ENCODE measurements around the gene ADAMTS7. TPM values are rescaled to one million over a fixed set of nuclear protein-coding genes. Genes with fewer than 3 reads are reported as not detected.
A peak's percentile ranks its signal among the peaks of the same experiment; 100 is the strongest.
"Not testable (repeated sequence)": the region's sequence is repeated elsewhere in the genome, so short reads cannot be mapped to it uniquely, and the experiment has no call there.

ADAMTS7 gene
- total RNA-seq, 1 experiment from 2014 or later = 23.1 TPM

DNA sequence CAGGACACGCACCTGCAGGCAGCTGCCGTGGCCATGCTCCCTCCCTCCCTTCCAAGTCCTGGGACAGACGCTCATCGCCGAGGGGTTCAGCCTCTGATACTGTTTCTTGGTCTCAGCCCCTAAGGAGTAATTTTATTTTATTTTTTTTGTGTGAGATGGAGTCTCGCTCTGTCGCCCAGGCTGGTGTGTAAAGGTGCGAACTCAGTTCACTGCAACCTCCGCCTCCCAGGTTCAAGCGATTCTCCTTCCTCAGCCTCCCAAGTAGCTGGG lies 53.7 kb downstream of the ADAMTS7 start:
- Histone ChIP-seq H3K56ac (ENCODE audit: insufficient read length, low read depth, low read length) (no peak overlapping the region), H4K20me1 (ENCODE audit: control insufficient read depth, insufficient read depth, insufficient read length) (no peaks in the 10 kb centered on the region), H2BK20ac (ENCODE audit: low read depth, low read length, poor library complexity, severe bottlenecking) (no peak overlapping the region), H3T11ph (ENCODE audit: low read length) (no peak overlapping the region), H3K23me2 (ENCODE audit: insufficient read length, low read depth, low read length, poor library complexity, severe bottlenecking) (no peaks in the 10 kb centered on the region), H2BK12ac (ENCODE audit: insufficient read length, low read depth, low read length) (no peak overlapping the region), H2AFZ (ENCODE audit: low read length) (no peak overlapping the region), H2BK5ac (ENCODE audit: insufficient read length, low read length) (no peak overlapping the region), H3K18ac (ENCODE audit: insufficient read length, low read depth, low read length) (no peak overlapping the region), H2BK15ac (ENCODE audit: low read depth, low read length) (no peak overlapping the region), H3K27ac (ENCODE audit: insufficient read length, low read depth, low read length) (no peak overlapping the region), H3K79me2 (ENCODE audit: insufficient read depth, low read length) (no peaks in the 10 kb centered on the region), H3K23ac (ENCODE audit: insufficient read length, low read depth, low read length) (no peak overlapping the region), H3K79me1 (ENCODE audit: insufficient read depth, low read depth, low read length, poor library complexity, severe bottlenecking) (no peaks in the 10 kb centered on the region), H3K9ac (ENCODE audit: extremely low read depth, insufficient read length, low read length) (no peak overlapping the region), H3K4ac (ENCODE audit: low read depth, low read length) (no peak overlapping the region), H4K91ac (ENCODE audit: insufficient read length, low read depth, low read length) (no peak overlapping the region), H3K14ac (ENCODE audit: insufficient read depth, low read length) (no peak overlapping the region), H3K27me3 (ENCODE audit: insufficient read depth, low read length) (no peaks in the 10 kb centered on the region), H3K9me3 (ENCODE audit: control insufficient read depth, low read depth, low read length) (no peaks in the 10 kb centered on the region), H2AK5ac (ENCODE audit: insufficient read length, low read length) (no peak overlapping the region), H3K4me1 (ENCODE audit: insufficient read depth, low read length) (no peaks in the 10 kb centered on the region), H4K8ac (replicated peaks; ENCODE audit: insufficient read length, low read depth, low read length) (no peak overlapping the region), H2BK120ac (ENCODE audit: low read depth, low read length, poor library complexity, severe bottlenecking) (no peak overlapping the region), H3K4me2 (ENCODE audit: insufficient read depth, insufficient read length, low read length) (no peak overlapping the region), H4K5ac (ENCODE audit: insufficient read length, low read depth, low read length) (no peak overlapping the region)
- Mint-ChIP-seq H3K27ac (no peak overlapping the region; a peak in 1 of 7 replicates), H3K9me3 (no peaks in the 10 kb centered on the region; a peak in 1 of 5 replicates), H3K36me3 (ENCODE audit: insufficient read depth in 1 of 3, low read depth in 3 of 3) (no peaks in the 10 kb centered on the region), H3K27me3 (ENCODE audit: low read depth) (no peaks in the 10 kb centered on the region; the same call in 1 of the 2 replicates), H3K4me1 (peaks cover 2 to 3% of the 10 kb centered on the region in 2 experiments; a peak in 2 of 4 replicates), H3K4me3 (no peak overlapping the region)
- no CpG with 5 or more reads among the region's 10 CpGs for WGBS (ENCODE audit: extremely low coverage, insufficient read length, low lambda C conversion rate)
- TF ChIP-seq, protein P1, sequence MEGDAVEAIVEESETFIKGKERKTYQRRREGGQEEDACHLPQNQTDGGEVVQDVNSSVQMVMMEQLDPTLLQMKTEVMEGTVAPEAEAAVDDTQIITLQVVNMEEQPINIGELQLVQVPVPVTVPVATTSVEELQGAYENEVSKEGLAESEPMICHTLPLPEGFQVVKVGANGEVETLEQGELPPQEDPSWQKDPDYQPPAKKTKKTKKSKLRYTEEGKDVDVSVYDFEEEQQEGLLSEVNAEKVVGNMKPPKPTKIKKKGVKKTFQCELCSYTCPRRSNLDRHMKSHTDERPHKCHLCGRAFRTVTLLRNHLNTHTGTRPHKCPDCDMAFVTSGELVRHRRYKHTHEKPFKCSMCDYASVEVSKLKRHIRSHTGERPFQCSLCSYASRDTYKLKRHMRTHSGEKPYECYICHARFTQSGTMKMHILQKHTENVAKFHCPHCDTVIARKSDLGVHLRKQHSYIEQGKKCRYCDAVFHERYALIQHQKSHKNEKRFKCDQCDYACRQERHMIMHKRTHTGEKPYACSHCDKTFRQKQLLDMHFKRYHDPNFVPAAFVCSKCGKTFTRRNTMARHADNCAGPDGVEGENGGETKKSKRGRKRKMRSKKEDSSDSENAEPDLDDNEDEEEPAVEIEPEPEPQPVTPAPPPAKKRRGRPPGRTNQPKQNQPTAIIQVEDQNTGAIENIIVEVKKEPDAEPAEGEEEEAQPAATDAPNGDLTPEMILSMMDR (conservative IDR thresholded peaks at IDR 0.05) = no peak
- no peak for DNase-seq

DNA sequence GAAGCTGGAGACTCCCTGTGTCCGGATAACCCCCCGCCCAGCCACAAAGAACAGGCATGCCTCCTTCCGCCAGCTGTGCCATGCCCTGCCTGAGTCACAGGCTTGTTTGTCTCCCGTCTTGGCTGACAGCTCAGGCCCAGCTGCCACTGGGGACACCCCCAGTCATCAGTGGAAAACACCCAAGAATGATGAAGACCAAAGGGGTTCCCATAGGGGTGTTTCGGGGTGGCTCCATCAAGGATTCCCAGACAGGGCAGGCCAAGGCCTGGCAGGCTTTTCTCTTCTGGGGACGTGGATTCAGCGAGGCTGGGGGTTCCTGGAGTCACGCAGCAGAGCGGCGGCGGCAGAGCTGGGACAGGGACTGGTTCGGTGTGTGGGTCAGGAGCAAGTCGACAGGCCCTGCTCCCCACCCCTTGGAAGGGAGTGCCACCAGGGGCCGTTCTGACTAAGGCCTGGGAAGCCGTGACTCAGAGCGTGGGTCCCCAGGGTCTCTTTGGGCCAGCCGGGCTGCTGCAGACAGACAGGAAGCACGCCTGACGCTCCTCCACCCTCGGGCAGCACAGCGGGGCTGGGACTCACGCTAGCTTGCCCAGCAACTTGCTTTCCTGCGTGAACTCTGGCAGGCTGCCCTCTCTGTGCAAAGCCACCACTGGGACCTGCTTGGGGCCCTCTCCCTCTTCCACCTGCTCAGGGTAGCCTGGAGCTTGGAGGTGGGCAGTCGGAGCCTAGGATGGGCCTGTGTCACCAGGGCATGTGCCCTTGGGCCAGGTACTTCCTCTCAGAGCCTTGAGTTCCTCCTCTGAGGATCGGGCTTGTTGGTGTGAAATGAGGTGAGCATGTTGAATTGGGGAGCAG lies 54.3 kb downstream of the ADAMTS7 start:
- not testable (repeated sequence) for H3K9ac ChIP-seq (ENCODE audit: extremely low read depth, insufficient read length, low read length); H2AK5ac ChIP-seq (ENCODE audit: insufficient read length, low read length); H3K79me2 ChIP-seq (ENCODE audit: insufficient read depth, low read length); H2AFZ ChIP-seq (ENCODE audit: low read length); H3K79me1 ChIP-seq (ENCODE audit: insufficient read depth, low read depth, low read length, poor library complexity, severe bottlenecking); H3K36me3 Mint-ChIP-seq (ENCODE audit: insufficient read depth in 1 of 3, low read depth in 3 of 3); H2BK15ac ChIP-seq (ENCODE audit: low read depth, low read length); H3T11ph ChIP-seq (ENCODE audit: low read length); H4K20me1 ChIP-seq (ENCODE audit: control insufficient read depth, insufficient read depth, insufficient read length); H3K4me1 Mint-ChIP-seq; H3K4ac ChIP-seq (ENCODE audit: low read depth, low read length); H3K23me2 ChIP-seq (ENCODE audit: insufficient read length, low read depth, low read length, poor library complexity, severe bottlenecking); H3K4me1 ChIP-seq (ENCODE audit: insufficient read depth, low read length); H4K5ac ChIP-seq (ENCODE audit: insufficient read length, low read depth, low read length); H3K23ac ChIP-seq (ENCODE audit: insufficient read length, low read depth, low read length); H3K9me3 Mint-ChIP-seq; H4K8ac ChIP-seq (replicated peaks; ENCODE audit: insufficient read length, low read depth, low read length); H3K27me3 Mint-ChIP-seq (ENCODE audit: low read depth); H3K27me3 ChIP-seq (ENCODE audit: insufficient read depth, low read length); DNase-seq; H2BK20ac ChIP-seq (ENCODE audit: low read depth, low read length, poor library complexity, severe bottlenecking); H4K91ac ChIP-seq (ENCODE audit: insufficient read length, low read depth, low read length); H3K4me3 Mint-ChIP-seq; H3K4me2 ChIP-seq (ENCODE audit: insufficient read depth, insufficient read length, low read length); H3K18ac ChIP-seq (ENCODE audit: insufficient read length, low read depth, low read length); H3K14ac ChIP-seq (ENCODE audit: insufficient read depth, low read length); H3K27ac ChIP-seq (ENCODE audit: insufficient read length, low read depth, low read length); H2BK5ac ChIP-seq (ENCODE audit: insufficient read length, low read length); H3K9me3 ChIP-seq (ENCODE audit: control insufficient read depth, low read depth, low read length); H2BK120ac ChIP-seq (ENCODE audit: low read depth, low read length, poor library complexity, severe bottlenecking); H3K56ac ChIP-seq (ENCODE audit: insufficient read length, low read depth, low read length); H2BK12ac ChIP-seq (ENCODE audit: insufficient read length, low read depth, low read length)
- WGBS (ENCODE audit: extremely low coverage, insufficient read length, low lambda C conversion rate) = no CpG with 5 or more reads among the region's 25 CpGs
- H3K27ac Mint-ChIP-seq = peak overlapping the region; percentile 35 to 66 (median 57); a peak in 3 of 7 replicates
